WTC11 (cell line): ENCODE measurements around the gene NPAS3. TPM values are rescaled to one million over a fixed set of nuclear protein-coding genes. Genes with fewer than 3 reads are reported as not detected.

Experiments
- ATAC-seq: fragments of 200-7000 bp; cut with Tn5 transposase; 2 replicates; pipeline ENCODE4 v1.10.0; 2021; ENCODE audit warnings: mild to moderate bottlenecking, moderate library complexity
- CTCF ChIA-PET: fragments of 300-600 bp; sonication (Branson Sonifier 250); formaldehyde crosslinking; loops from one replicate; lab custom pipeline; 2021; ENCODE audit warnings: antibody characterized with exemption; lab: Charles Lee
- POLR2A ChIA-PET: fragments of 350-600 bp; sonication (Branson Sonifier 250); formaldehyde crosslinking; loops from one replicate; lab custom pipeline; 2021; ENCODE audit warnings: antibody characterized with exemption; lab: Charles Lee
- DNase-seq: peaks from one replicate; pipeline ENCODE4 v3.0.0; 2021; ENCODE audit warnings: low spot score
- H3K27ac Mint-ChIP-seq: 2 replicates; pipeline ENCODE4 v1.8.0; 2021; ENCODE audit warnings: mixed read lengths
- H3K27me3 Mint-ChIP-seq: 2 replicates; pipeline ENCODE4 v1.8.0; 2021; ENCODE audit warnings: low read depth, mild to moderate bottlenecking, moderate library complexity, mixed read lengths
- H3K36me3 Mint-ChIP-seq: 2 replicates; pipeline ENCODE4 v1.8.0; 2021; ENCODE audit warnings: mixed read lengths
- H3K4me1 Mint-ChIP-seq: 2 replicates; pipeline ENCODE4 v1.8.0; 2022; ENCODE audit warnings: mixed read lengths
- H3K4me3 Mint-ChIP-seq: 2 replicates; pipeline ENCODE4 v1.8.0; 2021; ENCODE audit warnings: mild to moderate bottlenecking, moderate library complexity, mixed read lengths
- H3K9me3 Mint-ChIP-seq: 2 replicates; pipeline ENCODE4 v1.8.0; 2021; ENCODE audit warnings: mixed read lengths
- ARID4B ChIP-seq: sonication (generic); formaldehyde crosslinking; IDR thresholded peaks from 2 replicates; pipeline ENCODE4 v1.8.0; 2023; ENCODE audit warnings: missing genetic modification reagents, mild to moderate bottlenecking, borderline replicate concordance
- FOXJ3 ChIP-seq: sonication (generic); formaldehyde crosslinking; IDR thresholded peaks from 2 replicates; pipeline ENCODE4 v1.9.0; 2021; ENCODE audit warnings: missing genetic modification reagents, mild to moderate bottlenecking, borderline replicate concordance
- MLX ChIP-seq: sonication (generic); formaldehyde crosslinking; IDR thresholded peaks from 2 replicates; pipeline ENCODE4 v1.8.1; 2023; ENCODE audit warnings: mild to moderate bottlenecking, missing genetic modification reagents, moderate library complexity
- TEAD1 ChIP-seq: sonication (generic); formaldehyde crosslinking; IDR thresholded peaks from 2 replicates; pipeline ENCODE4 v1.8.0; 2022; ENCODE audit warnings: mild to moderate bottlenecking, missing genetic modification reagents
- ZNF121 ChIP-seq: sonication (generic); formaldehyde crosslinking; IDR thresholded peaks from 2 replicates; pipeline ENCODE4 v1.8.0; 2023; ENCODE audit warnings: missing genetic modification reagents
- ZNF263 ChIP-seq: sonication (generic); formaldehyde crosslinking; IDR thresholded peaks from 2 replicates; pipeline ENCODE4 v1.8.1; 2022; ENCODE audit warnings: low read depth, mild to moderate bottlenecking, moderate library complexity, missing genetic modification reagents
- ZNF532 ChIP-seq: fragments of 250-450 bp; sonication (Bioruptor Pico); IDR thresholded peaks from 2 replicates; pipeline ENCODE4 v1.9.0; 2021; ENCODE audit warnings: mild to moderate bottlenecking, borderline replicate concordance
- ZSCAN18 ChIP-seq: fragments of 250-450 bp; sonication (Bioruptor Pico); IDR thresholded peaks from 2 replicates; pipeline ENCODE4 v2.1.2; 2022; ENCODE audit warnings: mild to moderate bottlenecking, moderate library complexity
- total RNA-seq: library from RNA; stranded (reverse); gene quantifications from 3 replicates; pipeline ENCODE4 v1.2.3, GENCODE V29; 2021
- TF ChIP-seq, protein P1 (sequence below): sonication (generic); formaldehyde crosslinking; IDR thresholded peaks from 2 replicates; pipeline ENCODE4 v1.8.0; 2022; ENCODE audit warnings: mild to moderate bottlenecking, missing genetic modification reagents
- TF ChIP-seq, protein P2 (sequence below): sonication (generic); formaldehyde crosslinking; IDR thresholded peaks from 2 replicates; pipeline ENCODE4 v1.8.1; 2022; ENCODE audit warnings: low read depth, missing genetic modification reagents, borderline replicate concordance

Gene NPAS3
- total RNA-seq, 1 experiment from 2014 or later: 3.2 TPM

DNA sequence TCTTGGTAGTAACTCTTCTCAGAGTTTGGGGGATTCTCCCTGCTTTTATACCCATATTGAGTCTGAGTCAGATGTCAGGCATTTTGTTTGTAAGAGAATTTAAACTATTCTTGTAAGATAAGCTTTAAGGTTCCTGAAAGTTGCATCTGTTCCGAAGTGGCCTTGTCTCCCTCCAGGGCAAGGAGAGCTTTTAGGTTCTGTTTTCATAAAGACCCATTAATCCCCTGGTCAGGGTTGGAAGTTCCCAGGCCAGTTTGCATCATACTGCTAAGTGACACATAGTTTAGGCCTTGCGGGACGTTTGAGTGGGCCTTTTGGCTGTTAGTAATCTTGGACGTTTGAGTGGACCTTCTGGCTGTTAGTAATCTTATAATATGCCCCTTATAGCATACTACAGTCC lies 396.7 kb downstream of the NPAS3 start:
- no peak for DNase-seq

More for the DNA sequence above, 396.7 kb downstream of the NPAS3 start:
- Mint-ChIP-seq H3K9me3 (peaks cover 28% of the 10 kb centered on the region), H3K4me3 (no peak overlapping the region), H3K27me3 (no peaks in the 10 kb centered on the region), H3K27ac (no peak overlapping the region), H3K4me1 (peaks cover 7% of the 10 kb centered on the region; the same call in 1 of the 2 replicates), H3K36me3 (peaks cover 17% of the 10 kb centered on the region)
- ChIA-PET POLR2A (no interaction called here), CTCF (no interaction called here)
- ATAC-seq: no peak
- TF ChIP-seq FOXJ3: no peak
- no peak for TF ChIP-seq MLX (CRISPR knock-in tag)
- TF ChIP-seq, protein P1, sequence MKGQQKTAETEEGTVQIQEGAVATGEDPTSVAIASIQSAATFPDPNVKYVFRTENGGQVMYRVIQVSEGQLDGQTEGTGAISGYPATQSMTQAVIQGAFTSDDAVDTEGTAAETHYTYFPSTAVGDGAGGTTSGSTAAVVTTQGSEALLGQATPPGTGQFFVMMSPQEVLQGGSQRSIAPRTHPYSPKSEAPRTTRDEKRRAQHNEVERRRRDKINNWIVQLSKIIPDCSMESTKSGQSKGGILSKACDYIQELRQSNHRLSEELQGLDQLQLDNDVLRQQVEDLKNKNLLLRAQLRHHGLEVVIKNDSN: no peak
- no peak for TF ChIP-seq ZNF532 (CRISPR knock-in tag)
- TF ChIP-seq TEAD1 (CRISPR knock-in tag): no peak
- TF ChIP-seq, protein P2, sequence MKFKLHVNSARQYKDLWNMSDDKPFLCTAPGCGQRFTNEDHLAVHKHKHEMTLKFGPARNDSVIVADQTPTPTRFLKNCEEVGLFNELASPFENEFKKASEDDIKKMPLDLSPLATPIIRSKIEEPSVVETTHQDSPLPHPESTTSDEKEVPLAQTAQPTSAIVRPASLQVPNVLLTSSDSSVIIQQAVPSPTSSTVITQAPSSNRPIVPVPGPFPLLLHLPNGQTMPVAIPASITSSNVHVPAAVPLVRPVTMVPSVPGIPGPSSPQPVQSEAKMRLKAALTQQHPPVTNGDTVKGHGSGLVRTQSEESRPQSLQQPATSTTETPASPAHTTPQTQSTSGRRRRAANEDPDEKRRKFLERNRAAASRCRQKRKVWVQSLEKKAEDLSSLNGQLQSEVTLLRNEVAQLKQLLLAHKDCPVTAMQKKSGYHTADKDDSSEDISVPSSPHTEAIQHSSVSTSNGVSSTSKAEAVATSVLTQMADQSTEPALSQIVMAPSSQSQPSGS: no peak
- no peak for TF ChIP-seq ZSCAN18 (CRISPR knock-in tag)
- no peak for TF ChIP-seq ZNF263 (CRISPR knock-in tag)
- TF ChIP-seq ZNF121 (CRISPR knock-in tag): no peak
- no peak for TF ChIP-seq ARID4B (CRISPR knock-in tag)
